Esophagus (tissue), 2 donors: ENCODE measurements around the gene KIAA1755. TPM values are rescaled to one million over a fixed set of nuclear protein-coding genes. Genes with fewer than 3 reads are reported as not detected.

Source experiments
- H3K27ac ChIP-seq, 2 donors: one replicate each; pipeline ENCODE4 v1.5.1; 2013; ENCODE audit warnings: low read depth in 2 of 2, mild to moderate bottlenecking in 2 of 2, inconsistent platforms in 1 of 2, low read length in 1 of 2, moderate library complexity in 1 of 2
- H3K27me3 ChIP-seq, 2 donors: one replicate each; pipeline ENCODE4 v1.6.1; 2013; ENCODE audit warnings: low read length in 2 of 2, control low read depth in 1 of 2, mild to moderate bottlenecking in 1 of 2; ENCODE audit not compliant: insufficient read depth in 2 of 2, control insufficient read depth in 1 of 2
- H3K36me3 ChIP-seq, 2 donors: one replicate each; pipeline ENCODE4 v1.6.1; 2013; ENCODE audit warnings: low read length in 1 of 2; ENCODE audit not compliant: control insufficient read depth in 2 of 2, insufficient read depth in 2 of 2
- H3K4me1 ChIP-seq, 2 donors: one replicate each; pipeline ENCODE4 v1.6.1; 2013; ENCODE audit warnings: low read length in 1 of 2; ENCODE audit not compliant: control insufficient read depth in 2 of 2, insufficient read depth in 2 of 2
- H3K4me3 ChIP-seq, 2 donors: one replicate each; pipeline ENCODE4 v1.5.1; 2013; ENCODE audit warnings: low read length in 2 of 2, mild to moderate bottlenecking in 2 of 2, low read depth in 1 of 2, moderate library complexity in 1 of 2
- H3K9me3 ChIP-seq, 2 donors: one replicate each; pipeline ENCODE4 v1.6.1; 2013; ENCODE audit warnings: mild to moderate bottlenecking in 2 of 2, low read depth in 1 of 2, low read length in 1 of 2, moderate library complexity in 1 of 2; ENCODE audit not compliant: control insufficient read depth in 2 of 2, insufficient read depth in 1 of 2
- WGBS, 2 donors: extraction: QIAGEN DNeasy Blood & Tissue Kit; methylation state at CpG; one replicate each; pipeline ENCODE4 v1.1.7; 2013; 5-methylcytosine and 5-hydroxymethylcytosine counted together
- polyA plus RNA-seq, 2 donors: library from polyadenylated mRNA; stranded (reverse); fragments of 200-250 nt; gene quantifications; one replicate each; pipeline ENCODE4 v1.2.3, GENCODE V29; 2013
- donor health status: healthy with polysubstance abuse.
- donor health status: Bipolar disorder and iron deficiency.

Gene KIAA1755
- polyA plus RNA-seq, 2 donors, result 1.4 to 1.7 TPM

DNA sequence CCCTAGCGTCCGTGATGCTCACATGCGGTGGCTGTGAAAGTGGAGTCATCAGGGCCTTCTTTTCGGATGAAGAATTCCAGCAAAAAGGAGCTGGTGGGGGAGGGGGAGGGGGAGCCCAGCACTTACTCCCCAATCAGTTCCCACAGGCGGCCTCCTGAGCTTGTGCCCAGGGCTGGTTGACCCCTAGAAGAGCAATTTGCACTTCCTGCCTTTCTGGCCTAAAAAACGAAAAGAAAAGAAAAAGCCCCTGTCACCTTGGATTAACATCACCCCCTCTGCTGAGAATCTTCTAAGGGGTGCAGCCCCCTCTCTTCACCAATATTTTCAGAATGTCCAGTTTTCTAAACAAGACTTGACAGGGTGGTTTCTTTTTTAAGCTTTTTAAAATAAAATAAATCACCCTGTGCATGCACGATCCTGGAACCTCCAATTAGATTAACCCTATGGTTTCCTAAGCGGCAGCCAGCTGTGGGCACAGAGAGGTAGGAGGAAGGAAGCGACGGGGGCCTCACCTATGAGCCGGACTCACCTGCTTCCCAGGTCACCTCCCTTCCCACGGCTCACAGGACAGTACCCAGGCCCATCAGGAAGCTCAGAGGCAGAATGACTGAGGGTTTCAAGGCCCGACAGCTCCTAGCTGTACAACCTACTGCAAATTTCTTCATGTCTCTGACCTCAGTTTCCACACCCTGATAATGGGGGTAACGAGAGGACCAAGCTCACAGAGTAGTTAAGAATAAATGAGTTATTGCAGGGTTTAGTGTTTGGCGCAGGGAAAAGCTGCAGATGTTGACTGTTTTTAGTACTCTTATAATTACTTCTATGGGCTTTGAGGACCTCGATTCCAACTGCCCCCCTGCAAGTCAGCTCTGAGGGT lies 85.0 kb downstream of the KIAA1755 start:
- Histone ChIP-seq H3K4me3 (no peak overlapping the region), H3K27me3 (no peaks in the 10 kb centered on the region), H3K27ac (no peak overlapping the region), H3K36me3 (no peaks in the 10 kb centered on the region), H3K9me3 (no peaks in the 10 kb centered on the region), H3K4me1 (peaks cover 0 to 4% of the 10 kb centered on the region in 2 donors)
- WGBS, 2 donors, result 67 to 72% methylated on average over 16 of the region's 16 CpGs

DNA sequence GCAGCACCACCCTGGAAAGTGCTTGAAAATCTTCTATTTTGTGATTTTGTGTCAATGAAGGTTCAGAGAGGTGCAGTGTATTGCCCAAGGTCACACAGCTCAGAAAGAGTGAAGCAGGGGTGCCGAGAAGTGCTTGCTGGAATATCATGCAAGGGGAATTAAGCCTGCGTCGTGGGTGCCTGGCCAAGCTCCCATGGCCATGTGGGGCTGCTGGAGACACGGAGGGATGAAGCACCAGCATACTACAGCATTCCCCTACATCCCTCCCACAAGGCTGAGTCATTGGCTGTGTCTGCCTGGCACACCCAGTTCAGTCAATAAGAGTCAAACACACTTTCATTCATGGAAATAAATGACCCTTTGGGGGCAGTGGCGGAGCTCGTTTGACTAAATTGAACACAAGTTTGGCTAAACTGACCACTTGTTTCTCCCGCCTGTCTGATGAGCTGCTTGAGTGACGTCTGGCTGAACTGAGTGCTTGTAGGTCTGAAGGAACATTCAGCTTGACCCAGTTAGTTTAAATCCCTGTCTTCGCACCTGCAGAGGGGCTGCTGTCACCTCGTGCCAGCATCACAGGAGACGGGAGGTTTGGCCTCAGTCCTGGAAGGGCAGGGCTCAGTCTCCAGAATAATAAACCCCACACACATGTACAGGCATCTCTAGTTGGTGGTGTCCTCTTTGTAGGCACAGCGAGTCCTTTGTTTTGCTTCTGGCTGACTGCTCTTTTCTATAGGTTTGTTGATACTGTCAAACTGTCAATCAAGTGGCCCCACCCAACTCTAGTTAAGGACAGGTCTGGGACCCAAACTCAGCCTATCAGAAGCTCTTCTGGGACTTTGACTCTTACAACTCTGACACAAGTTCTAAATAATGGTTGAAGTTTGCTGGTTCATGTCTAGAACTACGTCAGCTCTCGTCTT lies 87.0 kb downstream of the KIAA1755 start:
- H3K27me3 ChIP-seq, result no peaks in the 10 kb centered on the region
- H3K36me3 ChIP-seq, result no peaks in the 10 kb centered on the region
- 36 to 40% methylated on average over 14 of the region's 14 CpGs for WGBS, 2 donors
- no peaks in the 10 kb centered on the region for H3K9me3 ChIP-seq
- no peak overlapping the region for H3K4me3 ChIP-seq
- H3K4me1 ChIP-seq, result peaks cover 0 to 5% of the 10 kb centered on the region in 2 donors
- H3K27ac ChIP-seq, result no peak overlapping the region

GRCh38 chr20:38172408-38172807 lies 88.1 kb downstream of the KIAA1755 start:
- no peak overlapping the region for H3K27ac ChIP-seq
- peaks cover 0 to 8% of the 10 kb centered on the region in 2 donors for H3K4me1 ChIP-seq
- no peak overlapping the region for H3K4me3 ChIP-seq
- H3K27me3 ChIP-seq, result no peaks in the 10 kb centered on the region
- H3K9me3 ChIP-seq, result no peaks in the 10 kb centered on the region
- WGBS, 2 donors, result 60 to 68% methylated on average over 4 of the region's 4 CpGs
- no peaks in the 10 kb centered on the region for H3K36me3 ChIP-seq

GRCh38 chr20:38171675-38172043 lies 88.9 kb downstream of the KIAA1755 start:
- Histone ChIP-seq H3K4me1 (peaks cover 0 to 8% of the 10 kb centered on the region in 2 donors), H3K36me3 (no peaks in the 10 kb centered on the region), H3K4me3 (no peak overlapping the region), H3K27ac (no peak overlapping the region), H3K9me3 (no peaks in the 10 kb centered on the region), H3K27me3 (no peaks in the 10 kb centered on the region)
- 62 to 63% methylated on average over 4 of the region's 4 CpGs for WGBS, 2 donors

- H3K27me3 ChIP-seq, result no peaks in the 10 kb centered on the region
- peaks cover 0 to 8% of the 10 kb centered on the region in 2 donors for H3K4me1 ChIP-seq
- no peaks in the 10 kb centered on the region for H3K9me3 ChIP-seq
- peak overlapping the region in 1 of 2 donors; percentile 14 for H3K27ac ChIP-seq
- WGBS, 2 donors, result 52 to 53% methylated on average over 11 of the region's 11 CpGs
- no peak overlapping the region for H3K4me3 ChIP-seq
- H3K36me3 ChIP-seq, result no peaks in the 10 kb centered on the region
Observed at GRCh38 chr20:38170826-38171674, 89.5 kb downstream of the KIAA1755 start.

GRCh38 chr20:38170219-38170825 lies 90.2 kb downstream of the KIAA1755 start:
- Histone ChIP-seq H3K4me1 (peaks cover 0 to 14% of the 10 kb centered on the region in 2 donors), H3K27ac (no peak overlapping the region)
- WGBS, 2 donors, result 50 to 53% methylated on average over 8 of the region's 8 CpGs

DNA sequence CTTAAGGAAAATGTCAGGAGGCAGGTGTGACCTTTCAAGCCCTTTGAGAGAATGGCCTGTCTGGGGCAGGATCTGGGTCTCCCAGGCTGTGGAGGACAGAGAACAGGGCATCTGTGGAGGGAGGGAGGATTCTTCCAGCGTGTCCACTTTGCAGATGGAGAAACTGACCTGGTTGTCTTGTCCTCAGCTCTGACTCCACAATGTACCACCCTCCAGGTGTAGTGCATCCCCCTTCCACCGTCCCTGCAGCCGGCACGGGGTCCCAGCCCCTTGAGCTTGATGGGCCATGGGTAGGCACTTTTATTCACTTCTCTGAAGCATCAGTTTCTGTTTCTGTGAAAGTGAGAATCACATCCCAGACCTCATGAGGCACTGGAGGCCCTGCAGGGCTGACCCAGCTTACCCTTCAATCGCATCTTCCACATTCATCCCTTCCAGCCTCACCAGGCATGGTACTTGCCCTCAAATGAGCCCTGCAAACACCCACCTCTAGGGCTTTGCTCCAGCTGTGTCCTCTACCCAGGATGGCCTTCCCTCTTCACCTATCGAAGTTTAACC lies 90.8 kb downstream of the KIAA1755 start:
- Histone ChIP-seq H3K9me3 (no peaks in the 10 kb centered on the region), H3K27me3 (no peaks in the 10 kb centered on the region), H3K27ac (no peak overlapping the region), H3K4me3 (no peak overlapping the region), H3K4me1 (peaks cover 3 to 14% of the 10 kb centered on the region in 2 donors), H3K36me3 (no peaks in the 10 kb centered on the region)
- WGBS, 2 donors, result 92 to 94% methylated on average over 6 of the region's 6 CpGs

More at GRCh38 chr20:38170219-38170825, 90.2 kb downstream of the KIAA1755 start:
- H3K36me3 ChIP-seq, result no peaks in the 10 kb centered on the region
- H3K9me3 ChIP-seq, result no peaks in the 10 kb centered on the region
- H3K4me3 ChIP-seq, result no peak overlapping the region
- no peaks in the 10 kb centered on the region for H3K27me3 ChIP-seq

DNA sequence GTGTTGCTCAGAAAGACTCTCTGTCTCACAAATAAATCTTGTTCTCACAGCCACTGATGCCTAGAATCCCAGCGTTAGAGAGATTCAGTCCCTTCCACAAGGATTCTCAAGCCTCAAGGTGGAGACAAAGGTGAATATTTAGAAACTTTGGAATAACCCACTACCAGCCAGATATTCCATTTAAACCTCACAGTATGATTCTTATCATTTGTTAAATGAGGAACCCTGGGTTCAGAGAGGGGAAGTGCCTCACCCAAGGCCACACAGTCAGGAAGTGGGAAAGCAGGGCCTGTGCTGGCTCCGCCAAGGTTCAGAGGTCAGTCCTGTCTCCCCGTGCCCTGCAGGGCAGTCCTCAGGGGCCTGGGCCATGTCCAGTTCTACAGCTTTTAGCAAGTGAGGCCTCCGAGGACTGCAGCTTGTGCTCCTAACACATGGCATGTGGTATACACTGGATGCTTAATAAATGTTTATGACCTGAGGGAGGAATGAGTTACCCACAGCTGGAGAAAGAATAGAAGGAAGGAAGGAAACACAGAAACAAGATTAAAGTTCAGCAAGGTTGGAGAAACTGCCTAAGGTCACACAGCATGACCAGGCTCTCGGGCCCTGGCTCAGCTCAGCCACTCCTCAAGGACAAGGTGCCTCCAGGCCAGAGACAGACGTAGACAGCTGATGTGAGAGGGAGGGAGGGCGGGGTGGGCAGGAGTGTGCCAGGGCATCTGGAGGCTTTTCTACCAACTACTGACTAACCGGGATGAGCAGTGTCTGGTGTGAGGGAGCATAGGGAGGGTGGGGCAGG lies 91.5 kb downstream of the KIAA1755 start:
- H3K4me3 ChIP-seq, result no peak overlapping the region
- no peaks in the 10 kb centered on the region for H3K27me3 ChIP-seq
- peak overlapping the region in 1 of 2 donors; percentile 26 for H3K27ac ChIP-seq
- 54 to 69% methylated on average over 7 to 8 of the region's 8 CpGs for WGBS, 2 donors
- peaks cover 3 to 14% of the 10 kb centered on the region in 2 donors for H3K4me1 ChIP-seq
- no peaks in the 10 kb centered on the region for H3K36me3 ChIP-seq
- no peaks in the 10 kb centered on the region for H3K9me3 ChIP-seq
